Measurements from ENCODE around the gene C1orf87. TPM values are rescaled to one million over a fixed set of nuclear protein-coding genes. Genes with fewer than 3 reads are reported as not detected.

The C1orf87 gene
- total RNA-seq, 1 donor, result not detected

DNA sequence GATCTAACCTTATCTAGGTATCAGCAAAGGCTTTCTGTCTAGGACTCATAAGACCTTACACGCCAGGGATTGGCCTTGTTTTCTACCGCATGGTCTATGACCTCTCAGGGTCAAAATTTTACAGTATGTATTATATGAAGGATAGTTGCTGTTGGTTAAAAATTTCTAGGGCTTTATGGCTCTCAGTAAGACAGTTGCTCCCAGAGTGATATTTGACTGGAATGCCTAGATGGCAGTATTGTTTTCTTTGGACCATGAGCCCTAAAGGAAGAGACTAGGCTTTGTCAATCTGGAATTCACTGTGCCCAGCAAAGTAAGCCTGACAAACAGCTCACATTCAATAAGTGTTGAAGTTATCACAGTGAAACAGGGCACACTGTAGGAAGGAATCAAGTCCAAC lies 37.6 kb downstream of the C1orf87 start:
- TF ChIP-seq, protein P1, sequence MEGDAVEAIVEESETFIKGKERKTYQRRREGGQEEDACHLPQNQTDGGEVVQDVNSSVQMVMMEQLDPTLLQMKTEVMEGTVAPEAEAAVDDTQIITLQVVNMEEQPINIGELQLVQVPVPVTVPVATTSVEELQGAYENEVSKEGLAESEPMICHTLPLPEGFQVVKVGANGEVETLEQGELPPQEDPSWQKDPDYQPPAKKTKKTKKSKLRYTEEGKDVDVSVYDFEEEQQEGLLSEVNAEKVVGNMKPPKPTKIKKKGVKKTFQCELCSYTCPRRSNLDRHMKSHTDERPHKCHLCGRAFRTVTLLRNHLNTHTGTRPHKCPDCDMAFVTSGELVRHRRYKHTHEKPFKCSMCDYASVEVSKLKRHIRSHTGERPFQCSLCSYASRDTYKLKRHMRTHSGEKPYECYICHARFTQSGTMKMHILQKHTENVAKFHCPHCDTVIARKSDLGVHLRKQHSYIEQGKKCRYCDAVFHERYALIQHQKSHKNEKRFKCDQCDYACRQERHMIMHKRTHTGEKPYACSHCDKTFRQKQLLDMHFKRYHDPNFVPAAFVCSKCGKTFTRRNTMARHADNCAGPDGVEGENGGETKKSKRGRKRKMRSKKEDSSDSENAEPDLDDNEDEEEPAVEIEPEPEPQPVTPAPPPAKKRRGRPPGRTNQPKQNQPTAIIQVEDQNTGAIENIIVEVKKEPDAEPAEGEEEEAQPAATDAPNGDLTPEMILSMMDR (IDR thresholded peaks at IDR 0.05; ENCODE audit: insufficient read depth, low read length), result no peak
- H3K4me3 ChIP-seq (ENCODE audit: low read depth, low read length), result no peak overlapping the region
- no peak for DNase-seq (ENCODE audit: low read depth)

GRCh38 chr1:60034999-60035398 lies 38.6 kb downstream of the C1orf87 start:
- no peak overlapping the region for H3K4me3 ChIP-seq (ENCODE audit: low read depth, low read length)
- DNase-seq (ENCODE audit: low read depth), result no peak
- TF ChIP-seq, protein P1 (IDR thresholded peaks at IDR 0.05; ENCODE audit: insufficient read depth, low read length), result no peak

GRCh38 chr1:60033066-60033465 lies 40.5 kb downstream of the C1orf87 start:
- H3K4me3 ChIP-seq (ENCODE audit: low read depth, low read length), result no peak overlapping the region
- TF ChIP-seq, protein P1 (IDR thresholded peaks at IDR 0.05; ENCODE audit: insufficient read depth, low read length), result no peak
- DNase-seq (ENCODE audit: low read depth), result no peak

DNA sequence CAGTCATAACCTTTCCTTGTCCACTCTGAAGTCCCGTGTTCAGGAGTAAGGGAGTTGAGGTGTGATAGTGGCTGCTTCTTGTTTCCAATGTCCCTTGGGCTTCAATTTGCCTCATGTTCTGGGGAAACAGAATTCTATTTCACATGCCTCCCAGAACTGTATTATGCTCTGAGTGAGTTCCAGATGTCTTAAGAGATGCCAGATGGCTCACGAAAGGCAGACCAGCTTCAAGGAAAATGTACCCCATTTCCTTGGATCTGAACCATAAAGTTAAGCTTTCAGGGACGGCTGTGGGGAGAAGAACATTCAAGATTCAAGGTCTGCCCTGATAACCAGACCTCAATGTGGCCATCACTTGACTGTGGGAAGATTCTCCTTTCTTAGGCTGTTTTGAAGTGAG lies 42.4 kb downstream of the C1orf87 start:
- H3K4me3 ChIP-seq (ENCODE audit: low read depth, low read length), result no peak overlapping the region
- no peak for DNase-seq (ENCODE audit: low read depth)
- TF ChIP-seq, protein P1 (IDR thresholded peaks at IDR 0.05; ENCODE audit: insufficient read depth, low read length), result no peak

DNA sequence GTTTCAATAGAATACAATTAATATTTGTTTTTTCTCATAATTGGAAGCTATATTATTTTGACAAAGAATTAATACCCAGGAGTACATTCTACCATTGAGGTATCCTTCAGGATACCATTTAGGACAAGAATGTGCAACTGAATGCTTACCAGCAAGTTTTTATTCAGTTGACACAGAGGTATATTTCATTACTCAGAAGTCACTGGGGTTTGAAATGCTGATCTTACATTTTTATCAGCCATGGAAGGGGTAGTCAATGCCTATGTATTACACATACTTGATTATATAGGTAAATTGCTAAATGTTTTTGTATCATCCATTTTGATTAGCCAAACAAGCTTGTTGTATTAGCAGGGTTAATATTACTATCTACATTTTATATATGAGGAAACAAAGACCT lies 48.0 kb downstream of the C1orf87 start:
- TF ChIP-seq, protein P1 (IDR thresholded peaks at IDR 0.05; ENCODE audit: insufficient read depth, low read length), result no peak
- no peak for DNase-seq (ENCODE audit: low read depth)
- H3K4me3 ChIP-seq (ENCODE audit: low read depth, low read length), result no peak overlapping the region

DNA sequence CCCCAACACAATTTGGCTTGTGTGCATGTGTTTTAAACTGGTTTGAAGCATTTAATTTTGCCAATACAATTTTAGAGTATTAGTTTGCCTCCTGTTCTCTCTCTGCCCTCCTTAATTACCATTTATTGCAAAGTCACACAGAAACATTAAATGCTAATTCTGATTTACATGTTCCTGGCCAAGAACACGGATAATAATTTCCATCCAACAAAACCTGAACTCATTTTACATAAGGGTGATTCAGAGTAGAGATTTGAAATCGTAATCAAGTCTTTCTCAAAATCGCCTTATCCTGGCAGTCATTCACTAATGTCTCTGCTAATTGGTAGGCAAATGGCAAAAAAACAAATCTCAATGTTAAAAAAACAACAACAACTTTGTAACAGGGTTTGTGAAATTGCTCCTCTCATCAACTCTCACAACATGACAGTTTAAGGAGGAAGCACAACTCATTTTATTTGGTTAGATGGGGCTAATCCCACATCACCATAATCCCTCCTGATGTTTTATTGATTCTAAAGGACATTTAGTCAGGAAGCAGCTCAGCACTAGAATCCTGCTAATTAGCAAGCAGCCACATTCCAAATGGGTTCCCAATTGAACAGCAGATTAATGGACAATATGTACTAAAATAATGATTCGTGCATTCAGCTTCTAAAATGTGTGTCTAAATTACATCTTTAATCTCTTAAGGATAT lies 55.9 kb downstream of the C1orf87 start:
- TF ChIP-seq, protein P1 (IDR thresholded peaks at IDR 0.05; ENCODE audit: insufficient read depth, low read length), result no peak
- DNase-seq (ENCODE audit: low read depth), result no peak
- no peak overlapping the region for H3K4me3 ChIP-seq (ENCODE audit: low read depth, low read length)

DNA sequence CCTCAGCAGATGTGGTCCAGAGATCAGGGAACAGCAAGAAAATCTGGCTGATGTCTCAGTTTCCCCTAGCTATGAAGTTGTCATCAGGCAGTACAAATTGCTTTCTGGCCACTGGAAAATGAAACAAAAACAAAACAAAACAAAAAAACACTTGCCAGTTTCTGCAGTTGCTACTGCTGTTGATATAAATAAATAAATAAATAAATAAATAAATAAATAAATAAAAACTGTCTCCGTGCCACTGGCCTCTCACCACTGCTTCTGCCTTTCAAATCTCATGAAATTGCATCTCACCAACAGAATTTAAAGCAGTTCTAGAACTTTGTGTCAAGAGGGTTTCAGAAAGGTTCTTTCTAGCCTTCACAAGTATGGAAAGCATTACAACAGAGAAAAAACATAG lies 62.9 kb downstream of the C1orf87 start:
- DNase-seq (ENCODE audit: low read depth), result no peak
- no peak overlapping the region for H3K4me3 ChIP-seq (ENCODE audit: low read depth, low read length)
- TF ChIP-seq, protein P1 (IDR thresholded peaks at IDR 0.05; ENCODE audit: insufficient read depth, low read length), result no peak
